Brain microvascular endothelial cell (primary cell): ENCODE results near the gene KIF17.
"Not testable (repeated sequence)": the region's sequence is repeated elsewhere in the genome, so short reads cannot be mapped to it uniquely, and the experiment has no call there.

Experiments used
- DNase-seq: peaks from one replicate; pipeline ENCODE4 v3.0.0-alpha.2; 2020
- H3K27ac ChIP-seq: fragments of 250-450 bp; sonication (Bioruptor Pico); 2 replicates; pipeline ENCODE4 v1.5.1; 2020; ENCODE audit warnings: mild to moderate bottlenecking, moderate library complexity
- H3K27me3 ChIP-seq: fragments of 250-450 bp; sonication (Bioruptor Pico); replicated peaks from 2 replicates; pipeline ENCODE4 v1.5.1; 2020; ENCODE audit warnings: mild to moderate bottlenecking
- H3K36me3 ChIP-seq: fragments of 250-450 bp; sonication (Bioruptor Pico); replicated peaks from 2 replicates; pipeline ENCODE4 v1.5.1; 2020; ENCODE audit warnings: mild to moderate bottlenecking
- H3K4me3 ChIP-seq: 2 replicates; pipeline ENCODE4 v1.5.1; 2011; ENCODE audit warnings: low read depth, mild to moderate bottlenecking, control low read depth, low read length, moderate library complexity
- CTCF ChIP-seq: IDR thresholded peaks from 2 replicates; pipeline ENCODE4 v1.5.1; 2011; ENCODE audit warnings: low read depth, mild to moderate bottlenecking, moderate library complexity, low read length, control low read depth, inconsistent platforms; ENCODE audit errors: missing control alignments
- in situ Hi-C: cut with HindIII; loops from 2 replicates; pipeline ENCODE4 v1.10.0; 2017; ENCODE audit warnings: low sequenced_read_pairs, low pct_ligation_motif_present

Gene KIF17

GRCh38 chr1:20720631-20721091 lies 2.9 kb upstream of the KIF17 start:
- Histone ChIP-seq H3K36me3 (no peaks in the 10 kb centered on the region), H3K4me3 (no peak overlapping the region), H3K27ac (no peak overlapping the region), H3K27me3 (no peaks in the 10 kb centered on the region)
- DNase-seq = no peak
- TF ChIP-seq CTCF = no peak
- in situ Hi-C loops = no loop called here

GRCh38 chr1:20719871-20720620 lies 2.2 kb upstream of the KIF17 start:
- TF ChIP-seq CTCF = no peak
- no peaks in the 10 kb centered on the region for H3K27me3 ChIP-seq
- no peaks in the 10 kb centered on the region for H3K36me3 ChIP-seq
- no peak for DNase-seq
- no peak overlapping the region for H3K4me3 ChIP-seq
- in situ Hi-C loops = no loop called here
- no peak overlapping the region for H3K27ac ChIP-seq

GRCh38 chr1:20719261-20719660 lies 1.5 kb upstream of the KIF17 start:
- H3K36me3 ChIP-seq = no peaks in the 10 kb centered on the region
- H3K27me3 ChIP-seq = no peaks in the 10 kb centered on the region
- DNase-seq = no peak
- H3K27ac ChIP-seq = no peak overlapping the region
- in situ Hi-C loops = no loop called here
- H3K4me3 ChIP-seq = no peak overlapping the region
- no peak for TF ChIP-seq CTCF

- in situ Hi-C loops, H3K27me3 ChIP-seq, H3K27ac ChIP-seq, H3K36me3 ChIP-seq, H3K4me3 ChIP-seq, DNase-seq: not testable (repeated sequence)
Measured at GRCh38 chr1:20718343-20718882, 606 bp upstream of the KIF17 start.

- TF ChIP-seq CTCF = no peak
Measured at GRCh38 chr1:20716232-20716631, 1.6 kb downstream of the KIF17 start.

GRCh38 chr1:20715406-20715805 lies 2.4 kb downstream of the KIF17 start:
- H3K27ac ChIP-seq = no peak overlapping the region
- TF ChIP-seq CTCF = no peak
- no peak overlapping the region for H3K4me3 ChIP-seq
- no peaks in the 10 kb centered on the region for H3K36me3 ChIP-seq
- no peak for DNase-seq
- in situ Hi-C loops = no loop called here
- H3K27me3 ChIP-seq = no peaks in the 10 kb centered on the region

More at GRCh38 chr1:20716232-20716631, 1.6 kb downstream of the KIF17 start:
- in situ Hi-C loops = no loop called here
- no peak for DNase-seq
- Histone ChIP-seq H3K27ac (no peak overlapping the region), H3K27me3 (no peaks in the 10 kb centered on the region), H3K36me3 (no peaks in the 10 kb centered on the region), H3K4me3 (no peak overlapping the region)
